H9 (cell line): ENCODE measurements around the gene HPSE. TPM values are rescaled to one million over a fixed set of nuclear protein-coding genes. Genes with fewer than 3 reads are reported as not detected.

Experiments
- DNase-seq: peaks from one replicate; pipeline ENCODE4 v3.0.0-alpha.2; 2017
- H2AFZ ChIP-seq: one replicate; pipeline ENCODE4 v1.6.1; 2013; ENCODE audit warnings: mild to moderate bottlenecking, low read length, control low read depth, moderate library complexity
- H2AK5ac ChIP-seq: 2 replicates; pipeline ENCODE4 v1.6.1; 2013; ENCODE audit warnings: low read length, control low read depth, mixed read lengths; ENCODE audit not compliant: insufficient read length
- H2BK120ac ChIP-seq: one replicate; pipeline ENCODE4 v1.6.1; 2013; ENCODE audit warnings: low read depth, mild to moderate bottlenecking, low read length, control low read depth, inconsistent platforms; ENCODE audit not compliant: poor library complexity, severe bottlenecking
- H2BK12ac ChIP-seq: 2 replicates; pipeline ENCODE4 v1.6.1; 2013; ENCODE audit warnings: low read length, control low read depth, mixed read lengths, low read depth; ENCODE audit not compliant: insufficient read length
- H2BK15ac ChIP-seq: 2 replicates; pipeline ENCODE4 v1.6.1; 2013; ENCODE audit warnings: low read depth, low read length, control low read depth
- H2BK20ac ChIP-seq: one replicate; pipeline ENCODE4 v1.6.1; 2013; ENCODE audit warnings: low read depth, mild to moderate bottlenecking, low read length, control low read depth, inconsistent platforms; ENCODE audit not compliant: poor library complexity, severe bottlenecking
- H2BK5ac ChIP-seq: 2 replicates; pipeline ENCODE4 v1.6.1; 2013; ENCODE audit warnings: low read length, control low read depth, mixed read lengths; ENCODE audit not compliant: insufficient read length
- H3K14ac ChIP-seq: 2 replicates; pipeline ENCODE4 v1.6.1; 2013; ENCODE audit warnings: low read length, control low read depth; ENCODE audit not compliant: insufficient read depth
- H3K18ac ChIP-seq: 2 replicates; pipeline ENCODE4 v1.6.1; 2013; ENCODE audit warnings: low read depth, mild to moderate bottlenecking, mixed read lengths, low read length, control low read depth; ENCODE audit not compliant: insufficient read length
- H3K23ac ChIP-seq: 2 replicates; pipeline ENCODE4 v1.6.1; 2013; ENCODE audit warnings: low read length, control low read depth, mixed read lengths, low read depth; ENCODE audit not compliant: insufficient read length
- H3K23me2 ChIP-seq: 2 replicates; pipeline ENCODE4 v1.6.1; 2013; ENCODE audit warnings: low read depth, mild to moderate bottlenecking, mixed read lengths, low read length, control low read depth; ENCODE audit not compliant: insufficient read length, poor library complexity, severe bottlenecking
- H3K27ac ChIP-seq: 2 replicates; pipeline ENCODE4 v1.5.1; 2013; ENCODE audit warnings: low read length, control low read depth, mixed read lengths, low read depth; ENCODE audit not compliant: insufficient read length
- H3K27me3 ChIP-seq: 2 replicates; pipeline ENCODE4 v1.6.1; 2013; ENCODE audit warnings: low read length, control low read depth, inconsistent platforms; ENCODE audit not compliant: insufficient read depth
- H3K4ac ChIP-seq: 2 replicates; pipeline ENCODE4 v1.6.1; 2013; ENCODE audit warnings: low read depth, mild to moderate bottlenecking, control low read depth, inconsistent platforms, low read length, moderate library complexity
- H3K4me1 ChIP-seq: 2 replicates; pipeline ENCODE4 v1.6.1; 2013; ENCODE audit warnings: low read length, control low read depth, inconsistent platforms; ENCODE audit not compliant: insufficient read depth
- H3K4me2 ChIP-seq: 2 replicates; pipeline ENCODE4 v1.6.1; 2013; ENCODE audit warnings: low read length, control low read depth, mixed read lengths; ENCODE audit not compliant: insufficient read length, insufficient read depth
- H3K56ac ChIP-seq: 2 replicates; pipeline ENCODE4 v1.6.1; 2013; ENCODE audit warnings: low read depth, mild to moderate bottlenecking, mixed read lengths, low read length, control low read depth; ENCODE audit not compliant: insufficient read length
- H3K79me1 ChIP-seq: 2 replicates; pipeline ENCODE4 v1.6.1; 2013; ENCODE audit warnings: low read depth, mild to moderate bottlenecking, moderate library complexity, low read length, control low read depth, inconsistent platforms; ENCODE audit not compliant: insufficient read depth, poor library complexity, severe bottlenecking
- H3K79me2 ChIP-seq: 2 replicates; pipeline ENCODE4 v1.6.1; 2013; ENCODE audit warnings: low read length, control low read depth, inconsistent platforms; ENCODE audit not compliant: insufficient read depth
- H3K9ac ChIP-seq: 2 replicates; pipeline ENCODE4 v1.6.1; 2013; ENCODE audit warnings: low read length, control low read depth, mixed read lengths; ENCODE audit not compliant: insufficient read length; ENCODE audit errors: extremely low read depth
- H3K9me3 ChIP-seq: one replicate; pipeline ENCODE4 v1.6.1; 2013; ENCODE audit warnings: low read depth, low read length, inconsistent platforms; ENCODE audit not compliant: control insufficient read depth
- H3T11ph ChIP-seq: one replicate; pipeline ENCODE4 v1.6.1; 2013; ENCODE audit warnings: mild to moderate bottlenecking, low read length, control low read depth, inconsistent platforms
- H4K20me1 ChIP-seq: one replicate; pipeline ENCODE4 v1.6.1; 2013; ENCODE audit not compliant: control insufficient read depth, insufficient read length, insufficient read depth
- H4K5ac ChIP-seq: 2 replicates; pipeline ENCODE4 v1.6.1; 2013; ENCODE audit warnings: low read depth, mild to moderate bottlenecking, mixed read lengths, low read length, control low read depth; ENCODE audit not compliant: insufficient read length
- H4K8ac ChIP-seq: replicated peaks from 2 replicates; pipeline ENCODE4 v1.6.1; 2013; ENCODE audit warnings: low read length, control low read depth, mixed read lengths, low read depth; ENCODE audit not compliant: insufficient read length
- H4K91ac ChIP-seq: 2 replicates; pipeline ENCODE4 v1.6.1; 2013; ENCODE audit warnings: low read depth, mild to moderate bottlenecking, moderate library complexity, mixed read lengths, low read length, control low read depth; ENCODE audit not compliant: insufficient read length
- H3K27ac Mint-ChIP-seq, 3 experiments: 2 replicates in 2 of 3; 3 replicates in 1 of 3; pipeline ENCODE4 v1.8.0; 2020 to 2021; ENCODE audit warnings: mixed read lengths in 3 of 3, mild to moderate bottlenecking in 1 of 3, moderate library complexity in 1 of 3
- H3K27me3 Mint-ChIP-seq: 2 replicates; pipeline ENCODE4 v1.8.0; 2021; ENCODE audit warnings: low read depth, mild to moderate bottlenecking, moderate library complexity, mixed read lengths
- H3K36me3 Mint-ChIP-seq, 3 experiments: 2 replicates in 2 of 3; 3 replicates in 1 of 3; pipeline ENCODE4 v1.8.0; 2020 to 2021; ENCODE audit warnings: low read depth in 3 of 3, mixed read lengths in 3 of 3; ENCODE audit not compliant: insufficient read depth in 1 of 3
- H3K4me1 Mint-ChIP-seq, 2 experiments: 2 replicates each; pipeline ENCODE4 v1.8.0; 2020; ENCODE audit warnings: mixed read lengths in 2 of 2
- H3K4me3 Mint-ChIP-seq, 2 experiments: 2 replicates in 1 of 2; 3 replicates in 1 of 2; pipeline ENCODE4 v1.8.0; 2020 to 2021; ENCODE audit warnings: mild to moderate bottlenecking in 2 of 2, mixed read lengths in 2 of 2, moderate library complexity in 1 of 2
- H3K9me3 Mint-ChIP-seq, 2 experiments: 2 replicates in 1 of 2; 3 replicates in 1 of 2; pipeline ENCODE4 v1.8.0; 2020; ENCODE audit warnings: mild to moderate bottlenecking in 2 of 2, mixed read lengths in 2 of 2, moderate library complexity in 1 of 2
- CTCF ChIP-seq: fragments of 200-600 bp; sonication (generic); conservative IDR thresholded peaks from 3 replicates; pipeline ENCODE4 v1.8.0; 2021; ENCODE audit warnings: antibody characterized with exemption, mild to moderate bottlenecking
- WGBS: extraction: QIAGEN DNeasy Blood & Tissue Kit; methylation state at CpG from one replicate; pipeline ENCODE4 v1.1.7; 2013; ENCODE audit warnings: missing lambda C conversion rate, low lambda C conversion rate, mixed read lengths; ENCODE audit not compliant: insufficient read length; ENCODE audit errors: extremely low coverage; 5-methylcytosine and 5-hydroxymethylcytosine counted together
- total RNA-seq: library from RNA; stranded (reverse); gene quantifications from 2 replicates; pipeline ENCODE4 v1.2.1, GENCODE V29; 2021

Gene HPSE
- total RNA-seq, 1 experiment from 2014 or later, result 2.0 TPM

DNA sequence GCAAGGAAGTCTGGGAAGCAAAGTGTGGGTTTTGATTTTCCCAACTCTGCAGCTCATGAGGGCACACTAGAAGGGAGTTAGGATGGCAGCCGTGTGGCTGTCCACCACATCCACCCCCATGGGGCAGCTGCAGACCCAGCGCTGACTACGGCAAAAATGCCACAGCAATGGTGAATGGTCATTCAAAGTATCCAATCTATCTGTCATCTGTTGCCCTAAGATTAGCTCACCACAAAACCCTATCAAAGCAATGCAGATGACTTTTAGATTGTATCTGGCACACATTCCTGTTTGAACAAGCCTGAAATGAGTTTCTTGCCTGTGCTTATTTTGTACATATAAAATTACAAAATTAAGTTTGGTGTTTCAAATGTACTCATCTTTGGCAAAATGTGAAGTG is 29.7 kb upstream of the HPSE start:
- no peaks in the 10 kb centered on the region for H3K9me3 ChIP-seq
- H3K9ac ChIP-seq, result no peak overlapping the region
- peaks cover 7% of the 10 kb centered on the region for H3K27me3 Mint-ChIP-seq
- H2BK12ac ChIP-seq, result no peak overlapping the region
- H3K4me2 ChIP-seq, result no peak overlapping the region
- no peak overlapping the region for H2BK15ac ChIP-seq
- no peaks in the 10 kb centered on the region for H3K23me2 ChIP-seq
- no peaks in the 10 kb centered on the region for H3K9me3 Mint-ChIP-seq
- no peak overlapping the region for H2BK120ac ChIP-seq
- no peak overlapping the region for H4K91ac ChIP-seq
- H3T11ph ChIP-seq, result no peak overlapping the region
- no peaks in the 10 kb centered on the region for H3K27me3 ChIP-seq
- H2AFZ ChIP-seq, result no peak overlapping the region
- no peak overlapping the region for H3K4me3 Mint-ChIP-seq
- no peak overlapping the region for H2BK20ac ChIP-seq
- no peaks in the 10 kb centered on the region for H3K79me2 ChIP-seq
- no peaks in the 10 kb centered on the region for H4K20me1 ChIP-seq
- peaks cover 13% of the 10 kb centered on the region in 2 experiments for H3K4me1 Mint-ChIP-seq
- H3K23ac ChIP-seq, result no peak overlapping the region
- no peak overlapping the region for H2AK5ac ChIP-seq
- no peaks in the 10 kb centered on the region for H3K79me1 ChIP-seq
- H3K18ac ChIP-seq, result no peak overlapping the region
- H3K4ac ChIP-seq, result no peak overlapping the region
- H3K14ac ChIP-seq, result no peak overlapping the region
- no peak overlapping the region for H3K27ac ChIP-seq
- H3K56ac ChIP-seq, result no peak overlapping the region
- no peak for TF ChIP-seq CTCF
- peaks cover 2% of the 10 kb centered on the region for H3K4me1 ChIP-seq
- no peak for DNase-seq
- no peak overlapping the region for H4K8ac ChIP-seq
- H4K5ac ChIP-seq, result no peak overlapping the region
- H3K36me3 Mint-ChIP-seq, result no peaks in the 10 kb centered on the region
- WGBS, result no CpG with 5 or more reads among the region's 3 CpGs
- H2BK5ac ChIP-seq, result no peak overlapping the region
- no peak overlapping the region for H3K27ac Mint-ChIP-seq
